ENCODE results near the gene PTGES3.

DNA sequence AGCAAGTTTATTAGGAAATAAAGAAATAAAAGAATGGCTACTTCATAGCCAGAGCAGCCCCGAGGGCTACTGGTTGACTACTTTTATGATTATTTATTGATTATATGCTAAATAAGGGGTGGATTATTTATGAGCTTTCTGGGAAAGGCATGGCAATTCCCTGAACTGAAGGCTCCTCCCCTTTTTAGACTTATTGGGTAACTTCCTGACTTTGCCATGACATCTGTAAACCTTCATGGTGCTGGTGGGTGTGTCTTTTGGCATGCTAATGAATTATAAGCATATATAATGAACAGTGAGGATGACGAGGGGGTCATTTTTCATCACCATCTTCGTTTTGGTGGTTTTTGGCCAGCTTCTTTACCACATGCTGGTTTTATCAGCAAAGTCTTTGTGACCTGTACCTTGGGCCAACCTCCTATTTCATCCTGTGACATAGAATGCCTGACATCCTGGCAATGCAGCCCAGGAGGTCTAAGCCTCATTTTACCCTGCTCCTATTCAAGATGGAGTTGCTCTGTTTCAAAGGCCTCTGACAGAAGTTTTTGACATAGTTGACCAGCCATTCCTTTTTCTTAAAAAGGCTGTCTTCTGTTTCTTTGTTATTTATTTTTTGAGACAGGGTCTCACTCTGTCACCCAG, 11.1 kb upstream of the PTGES3 start:
- TF ChIP-seq ATF3 (IDR thresholded peaks at IDR 0.05) (no peak), JUND (IDR thresholded peaks at IDR 0.05) (no peak), TAF1 (conservative IDR thresholded peaks at IDR 0.05) (no peak), MAX (IDR thresholded peaks at IDR 0.05) (no peak)
- TF ChIP-seq, protein P1, sequence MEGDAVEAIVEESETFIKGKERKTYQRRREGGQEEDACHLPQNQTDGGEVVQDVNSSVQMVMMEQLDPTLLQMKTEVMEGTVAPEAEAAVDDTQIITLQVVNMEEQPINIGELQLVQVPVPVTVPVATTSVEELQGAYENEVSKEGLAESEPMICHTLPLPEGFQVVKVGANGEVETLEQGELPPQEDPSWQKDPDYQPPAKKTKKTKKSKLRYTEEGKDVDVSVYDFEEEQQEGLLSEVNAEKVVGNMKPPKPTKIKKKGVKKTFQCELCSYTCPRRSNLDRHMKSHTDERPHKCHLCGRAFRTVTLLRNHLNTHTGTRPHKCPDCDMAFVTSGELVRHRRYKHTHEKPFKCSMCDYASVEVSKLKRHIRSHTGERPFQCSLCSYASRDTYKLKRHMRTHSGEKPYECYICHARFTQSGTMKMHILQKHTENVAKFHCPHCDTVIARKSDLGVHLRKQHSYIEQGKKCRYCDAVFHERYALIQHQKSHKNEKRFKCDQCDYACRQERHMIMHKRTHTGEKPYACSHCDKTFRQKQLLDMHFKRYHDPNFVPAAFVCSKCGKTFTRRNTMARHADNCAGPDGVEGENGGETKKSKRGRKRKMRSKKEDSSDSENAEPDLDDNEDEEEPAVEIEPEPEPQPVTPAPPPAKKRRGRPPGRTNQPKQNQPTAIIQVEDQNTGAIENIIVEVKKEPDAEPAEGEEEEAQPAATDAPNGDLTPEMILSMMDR (IDR thresholded peaks at IDR 0.05; ENCODE audit: low read depth, low read length, missing input control) = no peak

All from liver (tissue), 3 donors.